Liver (tissue), 9 donors: ENCODE measurements around the gene LAMA2. TPM values are rescaled to one million over a fixed set of nuclear protein-coding genes. Genes with fewer than 3 reads are reported as not detected.

ENCODE experiments used
- DNase-seq: peaks from one replicate; pipeline ENCODE4 v3.0.0-alpha.2; 2017; ENCODE audit warnings: low spot score
- H3K27ac ChIP-seq, 2 donors: one replicate each; pipeline ENCODE4 v1.7.0; 2013; ENCODE audit warnings: inconsistent platforms in 2 of 2, low read length in 2 of 2, control low read depth in 1 of 2, low read depth in 1 of 2, mild to moderate bottlenecking in 1 of 2
- H3K27me3 ChIP-seq, 4 donors: one replicate each; pipeline versions ENCODE4 v1.6.1 to v1.7.0; 2013; ENCODE audit warnings: low read length in 3 of 4, inconsistent platforms in 1 of 4, mild to moderate bottlenecking in 1 of 4, moderate library complexity in 1 of 4; ENCODE audit not compliant: control insufficient read depth in 4 of 4, insufficient read depth in 4 of 4
- H3K36me3 ChIP-seq, 4 donors: one replicate each; pipeline versions ENCODE4 v1.6.1 to v1.7.0; 2013; ENCODE audit warnings: low read length in 3 of 4, mild to moderate bottlenecking in 3 of 4, low read depth in 1 of 4, moderate library complexity in 1 of 4; ENCODE audit not compliant: control insufficient read depth in 4 of 4, insufficient read depth in 3 of 4
- H3K4me1 ChIP-seq, 4 donors: one replicate each; pipeline versions ENCODE4 v1.6.1 to v1.7.0; 2013; ENCODE audit warnings: low read length in 3 of 4, mild to moderate bottlenecking in 3 of 4, moderate library complexity in 1 of 4; ENCODE audit not compliant: control insufficient read depth in 4 of 4, insufficient read depth in 4 of 4
- H3K4me3 ChIP-seq, 3 donors: one replicate each; pipeline versions ENCODE4 v1.6.1 to v1.7.0; 2013; ENCODE audit warnings: low read length in 3 of 3, control low read depth in 1 of 3, low read depth in 1 of 3, mild to moderate bottlenecking in 1 of 3
- H3K9ac ChIP-seq, 2 donors: one replicate each; pipeline ENCODE4 v1.7.0; 2013; ENCODE audit warnings: low read length in 2 of 2, mild to moderate bottlenecking in 2 of 2, moderate library complexity in 2 of 2, control low read depth in 1 of 2, low read depth in 1 of 2
- H3K9me3 ChIP-seq, 4 donors: one replicate each; pipeline versions ENCODE4 v1.6.1 to v1.7.0; 2013; ENCODE audit warnings: low read length in 3 of 4; ENCODE audit not compliant: control insufficient read depth in 4 of 4
- ATF3 ChIP-seq: IDR thresholded peaks from 2 replicates; pipeline ENCODE4 v1.6.1; 2016; ENCODE audit warnings: antibody characterized with exemption
- CTCF ChIP-seq: fragments of 150-350 bp; IDR thresholded peaks from 2 replicates; pipeline ENCODE4 v1.5.1; 2017; ENCODE audit warnings: improper control_type of control experiment, low read depth, low read length; ENCODE audit not compliant: missing input control
- EGR1 ChIP-seq, 2 donors: IDR thresholded peaks; 2 replicates each; pipeline ENCODE4 v1.6.1; 2016 to 2018; ENCODE audit warnings: antibody characterized with exemption in 2 of 2, low read depth in 2 of 2
- FOXA1 ChIP-seq: IDR thresholded peaks from 2 replicates; pipeline ENCODE4 v1.6.1; 2016; ENCODE audit warnings: antibody characterized with exemption
- FOXA2 ChIP-seq: IDR thresholded peaks from 2 replicates; pipeline ENCODE4 v1.6.1; 2016; ENCODE audit warnings: antibody characterized with exemption
- GABPA ChIP-seq, 2 donors: IDR thresholded peaks in 1 of 2; conservative IDR thresholded peaks in 1 of 2; 2 replicates each; pipeline ENCODE4 v1.6.1; 2016; ENCODE audit warnings: antibody characterized with exemption in 2 of 2, mild to moderate bottlenecking in 1 of 2, moderate library complexity in 1 of 2
- HNF4A ChIP-seq, 2 donors: conservative IDR thresholded peaks; 2 replicates each; pipeline ENCODE4 v1.6.1; 2016; ENCODE audit warnings: antibody characterized with exemption in 2 of 2, mild to moderate bottlenecking in 2 of 2
- HNF4G ChIP-seq: IDR thresholded peaks from 2 replicates; pipeline ENCODE4 v1.6.1; 2016; ENCODE audit warnings: antibody characterized with exemption
- JUND ChIP-seq, 2 donors: IDR thresholded peaks; 2 replicates each; pipeline ENCODE4 v1.6.1; 2016; ENCODE audit warnings: antibody characterized with exemption in 2 of 2
- MAX ChIP-seq: IDR thresholded peaks from 2 replicates; pipeline ENCODE4 v1.6.1; 2016; ENCODE audit warnings: antibody characterized with exemption
- RAD21 ChIP-seq, 2 donors: IDR thresholded peaks; 2 replicates each; pipeline ENCODE4 v1.6.1; 2016; ENCODE audit warnings: antibody characterized with exemption in 2 of 2, mild to moderate bottlenecking in 2 of 2
- RXRA ChIP-seq, 2 donors: IDR thresholded peaks; 2 replicates each; pipeline ENCODE4 v1.6.1; 2017 to 2018; ENCODE audit warnings: antibody characterized with exemption in 2 of 2, mild to moderate bottlenecking in 1 of 2
- SP1 ChIP-seq: IDR thresholded peaks from 2 replicates; pipeline ENCODE4 v1.6.1; 2018; ENCODE audit warnings: antibody characterized with exemption, mild to moderate bottlenecking
- TAF1 ChIP-seq: conservative IDR thresholded peaks from 2 replicates; pipeline ENCODE4 v1.6.1; 2016; ENCODE audit warnings: antibody characterized with exemption, mild to moderate bottlenecking
- YY1 ChIP-seq: IDR thresholded peaks from 2 replicates; pipeline ENCODE4 v1.6.1; 2016; ENCODE audit warnings: antibody characterized with exemption, mild to moderate bottlenecking
- ZBTB33 ChIP-seq: IDR thresholded peaks from 2 replicates; pipeline ENCODE4 v1.6.1; 2016; ENCODE audit warnings: antibody characterized with exemption
- WGBS: extraction: QIAGEN DNeasy Blood & Tissue Kit; methylation state at CpG from one replicate; pipeline ENCODE4 v1.1.7; 2013; 5-methylcytosine and 5-hydroxymethylcytosine counted together
- polyA plus RNA-seq, 2 donors: library from polyadenylated mRNA; stranded (reverse) in 1 of 2; unstranded in 1 of 2; fragments of 200-250 nt in 1 of 2; fragments of >200 nt in 1 of 2; fragmentation: Nextera tagmentation in 1 of 2; extraction: Ambion mirVana in 1 of 2; gene quantifications; one replicate each; pipeline versions ENCODE4 v1.2.1 to v1.2.3, GENCODE V29; 2013 to 2015
- total RNA-seq, 2 donors: library from RNA; depleted of rRNA; stranded (reverse); fragments of >200 nt; gene quantifications; one replicate each; pipeline ENCODE4 v1.2.3, GENCODE V29; 2014
- donor health status: healthy.
- donor health status: healthy.
- donor health status: healthy.
- donor health status: healthy.
- donor health status: healthy.

LAMA2 gene
- total and polyA plus RNA-seq, 4 donors, result 1.3 to 17.0 (median 3.0) TPM

- DNase-seq, result no peak
- Histone ChIP-seq H3K9me3 (no peaks in the 10 kb centered on the region), H3K36me3 (no peaks in the 10 kb centered on the region), H3K27me3 (peaks cover 0 to 4% (median 0%) of the 10 kb centered on the region in 4 donors), H3K27ac (no peak overlapping the region), H3K9ac (no peak overlapping the region), H3K4me3 (no peak overlapping the region), H3K4me1 (no peaks in the 10 kb centered on the region)
- TF ChIP-seq RAD21 (IDR thresholded peaks at IDR 0.05) (no peak), HNF4A (conservative IDR thresholded peaks at IDR 0.05) (no peak), RXRA (IDR thresholded peaks at IDR 0.05) (no peak), MAX (no peak), YY1 (no peak), JUND (IDR thresholded peaks at IDR 0.05) (no peak), SP1 (no peak), ZBTB33 (no peak), HNF4G (no peak), GABPA (IDR thresholded peaks at IDR 0.05 in 1 of 2, conservative IDR thresholded peaks at IDR 0.05 in 1 of 2) (no peak), FOXA1 (no peak), FOXA2 (no peak), EGR1 (IDR thresholded peaks at IDR 0.05; ENCODE audit: low read depth in 2 of 2) (no peak)
- 89% methylated on average over 9 of the region's 9 CpGs for WGBS
These were observed 317.2 kb downstream of the LAMA2 start for GRCh38 chr6:129200151-129200550.

GRCh38 chr6:129203190-129203900 lies 320.4 kb downstream of the LAMA2 start:
- Histone ChIP-seq H3K4me1 (no peaks in the 10 kb centered on the region), H3K9me3 (no peaks in the 10 kb centered on the region), H3K4me3 (no peak overlapping the region), H3K9ac (no peak overlapping the region), H3K27ac (no peak overlapping the region), H3K27me3 (peaks cover 0 to 4% (median 0%) of the 10 kb centered on the region in 4 donors), H3K36me3 (no peaks in the 10 kb centered on the region)
- WGBS, result 74% methylated on average over 5 of the region's 5 CpGs
- TF ChIP-seq GABPA (IDR thresholded peaks at IDR 0.05 in 1 of 2, conservative IDR thresholded peaks at IDR 0.05 in 1 of 2), result no peak
- no peak for TF ChIP-seq SP1
- TF ChIP-seq HNF4A (conservative IDR thresholded peaks at IDR 0.05), result no peak
- no peak for TF ChIP-seq MAX
- no peak for TF ChIP-seq JUND (IDR thresholded peaks at IDR 0.05)
- TF ChIP-seq YY1, result no peak
- no peak for DNase-seq

- no peaks in the 10 kb centered on the region for H3K4me1 ChIP-seq
- no peaks in the 10 kb centered on the region for H3K36me3 ChIP-seq
- H3K27me3 ChIP-seq, result peaks cover 0 to 4% (median 0%) of the 10 kb centered on the region in 4 donors
- WGBS, result 65% methylated on average over 5 of the region's 5 CpGs
- H3K9me3 ChIP-seq, result no peaks in the 10 kb centered on the region
- DNase-seq, result no peak
- H3K9ac ChIP-seq, result no peak overlapping the region
- H3K27ac ChIP-seq, result no peak overlapping the region
- TF ChIP-seq ATF3 (no peak), ZBTB33 (no peak), HNF4G (no peak), FOXA2 (no peak), TAF1 (no peak), HNF4A (conservative IDR thresholded peaks at IDR 0.05) (no peak), RXRA (IDR thresholded peaks at IDR 0.05) (no peak), JUND (IDR thresholded peaks at IDR 0.05) (no peak), SP1 (no peak), CTCF (no peak)
- no peak overlapping the region for H3K4me3 ChIP-seq
These were observed 323.9 kb downstream of the LAMA2 start for GRCh38 chr6:129206821-129207220.
